OCI-LY7 (cell line): ENCODE data around the gene UBE2K.

Experiments
- EZH2phosphoT487 ChIP-seq: fragments of 200-600 bp; sonication (generic); IDR thresholded peaks from 2 replicates; pipeline ENCODE4 v1.6.1; 2018; ENCODE audit warnings: low read depth, borderline replicate concordance, mild to moderate bottlenecking, mixed run types, antibody characterized with exemption, low read length, moderate library complexity, mixed read lengths
- TF ChIP-seq, protein P1 (sequence below): fragments of 200-600 bp; sonication (generic); conservative IDR thresholded peaks from 2 replicates; pipeline ENCODE4 v1.5.1; 2014; ENCODE audit warnings: mild to moderate bottlenecking, antibody characterized with exemption, low read length, moderate library complexity, mixed read lengths

DNA sequence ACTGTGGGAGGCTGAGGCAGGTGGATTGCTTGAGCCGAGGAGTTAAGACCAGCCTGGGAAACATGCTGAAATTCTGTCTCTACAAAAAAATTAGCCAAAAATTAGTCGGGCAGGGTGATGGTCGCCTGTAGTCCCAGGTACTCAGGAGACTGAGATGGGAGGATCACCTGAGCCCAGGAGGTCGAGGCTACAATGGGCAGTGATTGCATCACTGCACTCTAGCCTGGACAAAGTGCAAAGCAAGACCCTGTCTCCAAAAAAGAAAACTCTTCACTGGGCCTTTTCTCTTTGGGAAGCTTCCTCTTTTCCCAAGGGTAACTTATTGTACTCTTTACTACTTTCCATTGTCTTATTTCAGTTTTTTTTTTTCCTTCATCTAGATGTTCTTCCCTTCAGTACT is 88.9 kb downstream of the UBE2K start:
- TF ChIP-seq, protein P1, sequence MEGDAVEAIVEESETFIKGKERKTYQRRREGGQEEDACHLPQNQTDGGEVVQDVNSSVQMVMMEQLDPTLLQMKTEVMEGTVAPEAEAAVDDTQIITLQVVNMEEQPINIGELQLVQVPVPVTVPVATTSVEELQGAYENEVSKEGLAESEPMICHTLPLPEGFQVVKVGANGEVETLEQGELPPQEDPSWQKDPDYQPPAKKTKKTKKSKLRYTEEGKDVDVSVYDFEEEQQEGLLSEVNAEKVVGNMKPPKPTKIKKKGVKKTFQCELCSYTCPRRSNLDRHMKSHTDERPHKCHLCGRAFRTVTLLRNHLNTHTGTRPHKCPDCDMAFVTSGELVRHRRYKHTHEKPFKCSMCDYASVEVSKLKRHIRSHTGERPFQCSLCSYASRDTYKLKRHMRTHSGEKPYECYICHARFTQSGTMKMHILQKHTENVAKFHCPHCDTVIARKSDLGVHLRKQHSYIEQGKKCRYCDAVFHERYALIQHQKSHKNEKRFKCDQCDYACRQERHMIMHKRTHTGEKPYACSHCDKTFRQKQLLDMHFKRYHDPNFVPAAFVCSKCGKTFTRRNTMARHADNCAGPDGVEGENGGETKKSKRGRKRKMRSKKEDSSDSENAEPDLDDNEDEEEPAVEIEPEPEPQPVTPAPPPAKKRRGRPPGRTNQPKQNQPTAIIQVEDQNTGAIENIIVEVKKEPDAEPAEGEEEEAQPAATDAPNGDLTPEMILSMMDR = no peak
- TF ChIP-seq EZH2phosphoT487 = no peak
